Fibroblast of lung (primary cell): ENCODE measurements around the gene FMO5.

Source experiments
- EZH2 ChIP-seq: IDR thresholded peaks from 2 replicates; pipeline ENCODE4 v1.5.1; 2012; ENCODE audit warnings: low read length, control low read depth, mild to moderate bottlenecking; ENCODE audit errors: missing control alignments
- TF ChIP-seq, protein P1 (sequence below), 2 donors: IDR thresholded peaks in 1 of 2; conservative IDR thresholded peaks in 1 of 2; 1 replicate in 1 of 2; 2 replicates in 1 of 2; pipeline ENCODE4 v1.5.1; 2011 to 2012; ENCODE audit warnings: low read length in 2 of 2, control low read depth in 1 of 2, inconsistent platforms in 1 of 2, low read depth in 1 of 2, mild to moderate bottlenecking in 1 of 2

DNA sequence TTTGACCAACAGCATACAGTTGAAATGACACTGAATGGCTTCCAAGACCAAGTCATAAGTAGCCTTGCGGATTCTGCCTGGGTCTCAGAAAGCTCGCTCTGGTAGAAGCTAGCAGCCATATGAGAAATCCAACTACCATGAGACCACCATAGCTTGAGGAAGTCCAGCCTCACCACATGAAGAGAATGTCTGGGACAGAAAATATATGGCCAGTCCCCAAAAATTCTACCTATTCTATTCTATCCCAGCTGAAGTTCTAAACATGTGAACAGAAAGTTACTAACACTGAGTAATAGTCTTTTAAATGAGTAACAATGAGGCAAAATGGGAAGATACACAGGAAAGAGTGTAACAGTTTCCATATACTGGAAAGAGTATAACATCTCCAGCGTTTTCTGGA, 9.0 kb downstream of the FMO5 start:
- TF ChIP-seq, protein P1, sequence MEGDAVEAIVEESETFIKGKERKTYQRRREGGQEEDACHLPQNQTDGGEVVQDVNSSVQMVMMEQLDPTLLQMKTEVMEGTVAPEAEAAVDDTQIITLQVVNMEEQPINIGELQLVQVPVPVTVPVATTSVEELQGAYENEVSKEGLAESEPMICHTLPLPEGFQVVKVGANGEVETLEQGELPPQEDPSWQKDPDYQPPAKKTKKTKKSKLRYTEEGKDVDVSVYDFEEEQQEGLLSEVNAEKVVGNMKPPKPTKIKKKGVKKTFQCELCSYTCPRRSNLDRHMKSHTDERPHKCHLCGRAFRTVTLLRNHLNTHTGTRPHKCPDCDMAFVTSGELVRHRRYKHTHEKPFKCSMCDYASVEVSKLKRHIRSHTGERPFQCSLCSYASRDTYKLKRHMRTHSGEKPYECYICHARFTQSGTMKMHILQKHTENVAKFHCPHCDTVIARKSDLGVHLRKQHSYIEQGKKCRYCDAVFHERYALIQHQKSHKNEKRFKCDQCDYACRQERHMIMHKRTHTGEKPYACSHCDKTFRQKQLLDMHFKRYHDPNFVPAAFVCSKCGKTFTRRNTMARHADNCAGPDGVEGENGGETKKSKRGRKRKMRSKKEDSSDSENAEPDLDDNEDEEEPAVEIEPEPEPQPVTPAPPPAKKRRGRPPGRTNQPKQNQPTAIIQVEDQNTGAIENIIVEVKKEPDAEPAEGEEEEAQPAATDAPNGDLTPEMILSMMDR (conservative IDR thresholded peaks at IDR 0.05 in 1 of 2, IDR thresholded peaks at IDR 0.05 in 1 of 2; ENCODE audit: low read depth in 1 of 2, low read length in 2 of 2), result no peak
- TF ChIP-seq EZH2, result no peak
